Measurements from ENCODE around the gene AICDA.

- TF ChIP-seq CTCF (optimal IDR thresholded peaks at IDR 0.05 in 1 of 3, IDR thresholded peaks at IDR 0.05 in 1 of 3, conservative IDR thresholded peaks at IDR 0.05 in 1 of 3; ENCODE audit: extremely low read depth in 1 of 3, insufficient read depth in 2 of 3, low read length in 3 of 3) (peak; percentile 61 to 82 (median 75)), EZH2 (IDR thresholded peaks at IDR 0.05; ENCODE audit: low read length) (no peak)
Observed at GRCh38 chr12:8609061-8609570, 3.5 kb downstream of the AICDA start.

Measured in keratinocyte (primary cell).